SK-N-SH (cell line): ENCODE results near the gene POU6F2. TPM values are rescaled to one million over a fixed set of nuclear protein-coding genes. Genes with fewer than 3 reads are reported as not detected.

Experiments
- CTCF ChIA-PET: fragments of 300-600, 350-600 bp; formaldehyde crosslinking; extraction: SDS; loops from one replicate; lab custom pipeline; 2021; lab: Yijun Ruan, JAX
- POLR2A ChIA-PET: fragments of 350-600 bp; sonication (Branson Sonifier 250); formaldehyde crosslinking; extraction: SDS; loops from one replicate; lab custom pipeline; 2020; ENCODE audit warnings: antibody characterized with exemption, inconsistent platforms; lab: Yijun Ruan, JAX
- DNase-seq: peaks from one replicate; pipeline ENCODE4 v3.0.0; 2012
- H2AFZ ChIP-seq: fragments of 200-600 bp; sonication (generic); 2 replicates; pipeline ENCODE4 v1.8.1; 2016; ENCODE audit warnings: antibody characterized with exemption, mild to moderate bottlenecking, low read depth
- H3F3A ChIP-seq: fragments of 200-600 bp; sonication (generic); replicated peaks from 2 replicates; pipeline ENCODE3; 2016; ENCODE audit warnings: antibody characterized with exemption, mild to moderate bottlenecking; ENCODE audit not compliant: insufficient read depth
- H3K27ac ChIP-seq, 2 experiments: fragments of 200-500 bp in 1 of 2; fragments of 200-600 bp in 1 of 2; sonication (Bioruptor generic) in 1 of 2; sonication (generic), shearing (Covaris generic) in 1 of 2; 2 replicates each; pipeline versions ENCODE4 v1.5.1 to v1.6.1; 2014 to 2016; ENCODE audit warnings: low read depth in 2 of 2, inconsistent platforms in 1 of 2, low read length in 1 of 2, mild to moderate bottlenecking in 1 of 2, mixed read lengths in 1 of 2
- H3K27me3 ChIP-seq: fragments of 200-600 bp; sonication (generic), shearing (Covaris generic); 2 replicates; pipeline ENCODE4 v1.6.1; 2016; ENCODE audit warnings: mixed run types; ENCODE audit not compliant: insufficient read depth
- H3K36me3 ChIP-seq, 2 experiments: fragments of 200-500 bp in 1 of 2; fragments of 200-600 bp in 1 of 2; sonication (Bioruptor generic) in 1 of 2; sonication (generic) in 1 of 2; replicated peaks in 1 of 2; 2 replicates each; pipeline versions ENCODE3 to v1.5.1; 2014 to 2016; ENCODE audit warnings: low read length in 1 of 2, mild to moderate bottlenecking in 1 of 2; ENCODE audit not compliant: insufficient read depth in 2 of 2, control insufficient read depth in 1 of 2
- H3K4me1 ChIP-seq, 2 experiments: fragments of 200-500 bp in 1 of 2; fragments of 200-600 bp in 1 of 2; sonication (Bioruptor generic) in 1 of 2; sonication (generic), shearing (Covaris generic) in 1 of 2; 2 replicates each; pipeline versions ENCODE4 v1.5.1 to v1.6.1; 2014 to 2016; ENCODE audit warnings: low read depth in 1 of 2, low read length in 1 of 2, mixed run types in 1 of 2; ENCODE audit not compliant: insufficient read depth in 2 of 2, control insufficient read depth in 1 of 2
- H3K4me2 ChIP-seq: fragments of 200-600 bp; sonication (generic), shearing (Covaris generic); 2 replicates; pipeline ENCODE4 v1.6.1; 2017; ENCODE audit warnings: mixed run types
- H3K4me3 ChIP-seq, 2 experiments: fragments of 200-500 bp in 1 of 2; fragments of 200-600 bp in 1 of 2; sonication (Bioruptor generic) in 1 of 2; sonication (generic), shearing (Covaris generic) in 1 of 2; 2 replicates each; pipeline versions ENCODE4 v1.5.1 to v1.8.1; 2014 to 2016; ENCODE audit warnings: low read depth in 2 of 2, inconsistent platforms in 1 of 2, low read length in 1 of 2, mild to moderate bottlenecking in 1 of 2, mixed read lengths in 1 of 2, moderate library complexity in 1 of 2
- H3K79me2 ChIP-seq: fragments of 200-600 bp; sonication (generic); 2 replicates; pipeline ENCODE4 v1.8.1; 2017; ENCODE audit warnings: mild to moderate bottlenecking; ENCODE audit not compliant: insufficient read depth
- H3K9ac ChIP-seq: fragments of 200-600 bp; sonication (generic); 2 replicates; pipeline ENCODE4 v1.6.1; 2017; ENCODE audit warnings: mixed run types
- H3K9me2 ChIP-seq: fragments of 200-600 bp; sonication (generic); 2 replicates; pipeline ENCODE4 v1.6.1; 2017; ENCODE audit warnings: mixed run types
- H3K9me3 ChIP-seq: fragments of 200-600 bp; sonication (generic); 2 replicates; pipeline ENCODE4 v1.6.1; 2017; ENCODE audit warnings: mixed run types, mild to moderate bottlenecking, moderate library complexity
- H4K20me1 ChIP-seq: fragments of 200-600 bp; sonication (generic); 2 replicates; pipeline ENCODE4 v1.6.1; 2017; ENCODE audit warnings: mild to moderate bottlenecking, mixed run types; ENCODE audit not compliant: insufficient read depth
- EP300 ChIP-seq, 2 experiments: IDR thresholded peaks; 2 replicates each; pipeline versions ENCODE4 v1.4.0 to v1.6.1; 2012; ENCODE audit warnings: borderline replicate concordance in 1 of 2, low read depth in 1 of 2, low read length in 1 of 2
- EZH2phosphoT487 ChIP-seq: fragments of 200-600 bp; sonication (generic); IDR thresholded peaks from 2 replicates; pipeline ENCODE4 v1.6.1; 2017; ENCODE audit warnings: low read depth, mixed run types, mild to moderate bottlenecking, antibody characterized with exemption, moderate library complexity, borderline replicate concordance
- FOSL2 ChIP-seq: IDR thresholded peaks from 2 replicates; pipeline ENCODE4 v1.4.0; 2012; ENCODE audit warnings: low read depth, mild to moderate bottlenecking, moderate library complexity, borderline replicate concordance
- FOXJ3 ChIP-seq: sonication (generic); formaldehyde crosslinking; IDR thresholded peaks from 2 replicates; pipeline ENCODE4 v1.5.1; 2020; ENCODE audit warnings: mild to moderate bottlenecking, missing genetic modification reagents
- FOXM1 ChIP-seq: IDR thresholded peaks from 2 replicates; pipeline ENCODE4 v1.4.0; 2012; ENCODE audit warnings: low read depth, mild to moderate bottlenecking
- GABPA ChIP-seq: IDR thresholded peaks from 2 replicates; pipeline ENCODE4 v1.4.0; 2012; ENCODE audit warnings: low read depth, mild to moderate bottlenecking
- GATA2 ChIP-seq: sonication (generic); formaldehyde crosslinking; IDR thresholded peaks from 2 replicates; pipeline ENCODE4 v1.5.0; 2020; ENCODE audit warnings: mild to moderate bottlenecking, missing genetic modification reagents
- MEF2A ChIP-seq: IDR thresholded peaks from 2 replicates; pipeline ENCODE4 v1.4.0; 2012; ENCODE audit warnings: low read depth, borderline replicate concordance
- NRF1 ChIP-seq: IDR thresholded peaks from 2 replicates; pipeline ENCODE4 v1.6.1; 2012; ENCODE audit warnings: low read depth, mild to moderate bottlenecking, low read length
- POLR2AphosphoS5 ChIP-seq: IDR thresholded peaks from 2 replicates; pipeline ENCODE4 v1.6.1; 2012; ENCODE audit warnings: low read depth, low read length
- RAD21 ChIP-seq: IDR thresholded peaks from 2 replicates; pipeline ENCODE4 v1.6.1; 2012; ENCODE audit warnings: mild to moderate bottlenecking, low read length
- RCOR1 ChIP-seq: fragments of 150-350 bp; IDR thresholded peaks from 2 replicates; pipeline ENCODE4 v1.6.1; 2017; ENCODE audit warnings: antibody characterized with exemption, low read length
- REST ChIP-seq: IDR thresholded peaks from 2 replicates; pipeline ENCODE4 v1.6.1; 2012; ENCODE audit warnings: mild to moderate bottlenecking, low read depth, low read length, moderate library complexity
- SMC3 ChIP-seq: IDR thresholded peaks from 2 replicates; pipeline ENCODE4 v1.6.1; 2012; ENCODE audit warnings: low read depth, low read length, improper control_type of control experiment
- USF1 ChIP-seq: IDR thresholded peaks from 2 replicates; pipeline ENCODE4 v1.4.0; 2012; ENCODE audit warnings: low read depth, borderline replicate concordance
- USF2 ChIP-seq: fragments of 150-350 bp; IDR thresholded peaks from 2 replicates; pipeline ENCODE4 v1.6.1; 2017; ENCODE audit warnings: antibody characterized with exemption, low read length, low read depth, borderline replicate concordance
- WGBS: methylation state at CpG from one replicate; pipeline ENCODE4 v1.1.6; 2017; ENCODE audit warnings: low lambda C conversion rate; 5-methylcytosine and 5-hydroxymethylcytosine counted together
- polyA plus RNA-seq, 3 experiments: library from polyadenylated mRNA; depleted of rRNA; stranded (reverse); fragments of >200 nt; gene quantifications; 2 replicates each; pipeline ENCODE4 v1.2.3, GENCODE V29; 2012

Gene POU6F2
- polyA plus RNA-seq, 1 of the 3 experiments (the other 2 are of a cell fraction) = under 0.01 TPM

- no peaks in the 10 kb centered on the region for H4K20me1 ChIP-seq
- CTCF ChIA-PET = no interaction called here
- DNase-seq = no peak
- H3F3A ChIP-seq = no peaks in the 10 kb centered on the region
- H3K4me3 ChIP-seq = no peak overlapping the region
- H3K36me3 ChIP-seq = no peaks in the 10 kb centered on the region
- H3K4me1 ChIP-seq = no peaks in the 10 kb centered on the region
- no peak overlapping the region for H2AFZ ChIP-seq
- POLR2A ChIA-PET = no interaction called here
- no peaks in the 10 kb centered on the region for H3K79me2 ChIP-seq
- 26% methylated on average over 10 of the region's 10 CpGs for WGBS
- no peak for TF ChIP-seq RCOR1
- H3K9ac ChIP-seq = no peak overlapping the region
- peaks cover 43% of the 10 kb centered on the region; the same call in 1 of the 2 replicates for H3K27me3 ChIP-seq
- H3K27ac ChIP-seq = no peak overlapping the region
- H3K4me2 ChIP-seq = no peak overlapping the region
- H3K9me3 ChIP-seq = no peaks in the 10 kb centered on the region
- no peaks in the 10 kb centered on the region for H3K9me2 ChIP-seq
Measured at GRCh38 chr7:39312254-39312989, 334.7 kb downstream of the POU6F2 start.

GRCh38 chr7:39313376-39313775 lies 335.7 kb downstream of the POU6F2 start:
- Histone ChIP-seq H3K79me2 (no peaks in the 10 kb centered on the region), H3K4me1 (no peaks in the 10 kb centered on the region), H3K9me2 (no peaks in the 10 kb centered on the region), H3K27ac (no peak overlapping the region), H3F3A (no peaks in the 10 kb centered on the region), H3K4me2 (no peak overlapping the region), H4K20me1 (no peaks in the 10 kb centered on the region), H3K36me3 (no peaks in the 10 kb centered on the region), H2AFZ (no peak overlapping the region)
- CTCF ChIA-PET = no interaction called here
- DNase-seq = no peak
- POLR2A ChIA-PET = no interaction called here
- TF ChIP-seq REST = no peak
- TF ChIP-seq SMC3 = no peak
- no peak for TF ChIP-seq EZH2phosphoT487
- no peak for TF ChIP-seq GABPA
- no peak for TF ChIP-seq GATA2 (CRISPR knock-in tag)
- TF ChIP-seq FOXJ3 = no peak
- TF ChIP-seq MEF2A = no peak
- TF ChIP-seq USF1 = no peak
- TF ChIP-seq EP300 (IDR thresholded peaks at IDR 0.05; ENCODE audit: borderline replicate concordance in 1 of 2, low read depth in 1 of 2, low read length in 1 of 2) = no peak
- TF ChIP-seq NRF1 = no peak
- TF ChIP-seq POLR2AphosphoS5 = no peak
- TF ChIP-seq FOSL2 = no peak
- no peak for TF ChIP-seq FOXM1
- no peak for TF ChIP-seq USF2
- no peak for TF ChIP-seq RAD21
- TF ChIP-seq, all 33 proteins: peak for 0
- H3K9ac ChIP-seq = no peak overlapping the region
- H3K4me3 ChIP-seq = no peak overlapping the region
- 2% methylated on average over 4 of the region's 4 CpGs for WGBS
- no peaks in the 10 kb centered on the region for H3K9me3 ChIP-seq
- peaks cover 37% of the 10 kb centered on the region; the same call in 1 of the 2 replicates for H3K27me3 ChIP-seq
